HG03520 (cell line): ENCODE results near the gene FBXW10B.
"Not testable (repeated sequence)": the region's sequence is repeated elsewhere in the genome, so short reads cannot be mapped to it uniquely, and the experiment has no call there.

Experiments
- ATAC-seq: cut with Tn5 transposase; IDR thresholded peaks from one replicate; pipeline ENCODE4 v1.9.1; 2021; ENCODE audit warnings: mild to moderate bottlenecking, moderate library complexity; ENCODE audit not compliant: unreplicated experiment

The FBXW10B gene, protein sequence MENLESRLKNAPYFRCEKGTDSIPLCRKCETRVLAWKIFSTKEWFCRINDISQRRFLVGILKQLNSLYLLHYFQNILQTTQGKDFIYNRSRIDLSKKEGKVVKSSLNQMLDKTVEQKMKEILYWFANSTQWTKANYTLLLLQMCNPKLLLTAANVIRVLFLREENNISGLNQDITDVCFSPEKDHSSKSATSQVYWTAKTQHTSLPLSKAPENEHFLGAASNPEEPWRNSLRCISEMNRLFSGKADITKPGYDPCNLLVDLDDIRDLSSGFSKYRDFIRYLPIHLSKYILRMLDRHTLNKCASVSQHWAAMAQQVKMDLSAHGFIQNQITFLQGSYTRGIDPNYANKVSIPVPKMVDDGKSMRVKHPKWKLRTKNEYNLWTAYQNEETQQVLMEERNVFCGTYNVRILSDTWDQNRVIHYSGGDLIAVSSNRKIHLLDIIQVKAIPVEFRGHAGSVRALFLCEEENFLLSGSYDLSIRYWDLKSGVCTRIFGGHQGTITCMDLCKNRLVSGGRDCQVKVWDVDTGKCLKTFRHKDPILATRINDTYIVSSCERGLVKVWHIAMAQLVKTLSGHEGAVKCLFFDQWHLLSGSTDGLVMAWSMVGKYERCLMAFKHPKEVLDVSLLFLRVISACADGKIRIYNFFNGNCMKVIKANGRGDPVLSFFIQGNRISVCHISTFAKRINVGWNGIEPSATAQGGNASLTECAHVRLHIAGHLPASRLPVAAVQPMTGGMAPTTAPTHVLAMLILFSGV

DNA sequence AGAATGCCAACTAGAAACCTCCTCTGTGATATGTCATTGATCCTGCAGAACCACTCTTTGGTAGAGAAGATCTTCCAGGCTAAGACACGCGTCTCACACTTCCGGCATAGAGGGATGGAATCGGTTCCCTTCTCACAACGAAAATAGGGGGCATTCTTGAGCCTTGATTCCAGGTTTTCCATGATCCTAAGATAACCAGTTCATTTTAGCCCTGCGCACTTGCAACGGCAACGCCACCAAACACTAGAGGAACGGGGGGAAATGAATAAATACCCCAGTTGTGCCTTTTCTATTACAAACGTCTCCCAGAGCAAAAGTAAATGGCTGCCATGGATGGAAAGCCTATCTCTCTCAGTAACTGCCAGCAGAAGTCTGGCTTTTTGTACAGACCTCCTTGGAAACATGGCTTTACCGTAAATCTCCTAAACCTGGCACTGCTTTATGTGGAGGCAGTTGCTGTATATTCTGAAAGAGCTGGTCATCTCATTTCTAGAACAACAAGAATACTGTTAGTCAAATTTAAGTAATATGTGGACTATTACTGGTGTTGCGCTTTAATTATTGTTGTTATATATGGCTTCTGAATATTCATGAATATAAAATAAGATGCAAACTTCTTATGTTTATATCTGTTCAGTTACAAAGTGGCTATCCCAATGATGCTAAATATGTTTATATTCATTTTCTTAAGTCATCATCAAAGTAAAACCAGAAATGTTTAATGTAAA is at the start of gene FBXW10B:
Gene FBXW10B (minus strand): TSS at position 374 of the 728 bp plus-strand sequence. CDS start 192 bp downstream, at position 182.
- ATAC-seq = not testable (repeated sequence)

DNA sequence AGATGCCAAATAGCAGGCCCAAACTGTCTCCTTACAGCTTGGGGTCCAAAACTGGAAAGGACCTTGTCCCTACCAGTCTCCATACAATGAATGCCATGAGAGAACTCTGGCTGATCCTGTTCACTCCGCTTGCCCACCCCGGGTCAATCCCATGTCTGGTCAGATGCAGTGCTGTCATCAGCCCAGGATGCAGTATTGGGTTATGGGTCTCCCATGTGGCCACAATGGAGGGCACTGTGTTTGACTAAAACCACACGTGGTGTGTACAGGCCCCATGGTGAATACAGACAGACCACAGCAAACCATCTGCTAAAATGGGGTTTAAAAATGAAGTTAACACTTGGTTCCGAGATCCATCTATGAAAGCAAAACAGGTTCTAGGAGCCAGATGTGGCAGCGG is 44.2 kb upstream of the FBXW10B start:
- ATAC-seq = no peak

DNA sequence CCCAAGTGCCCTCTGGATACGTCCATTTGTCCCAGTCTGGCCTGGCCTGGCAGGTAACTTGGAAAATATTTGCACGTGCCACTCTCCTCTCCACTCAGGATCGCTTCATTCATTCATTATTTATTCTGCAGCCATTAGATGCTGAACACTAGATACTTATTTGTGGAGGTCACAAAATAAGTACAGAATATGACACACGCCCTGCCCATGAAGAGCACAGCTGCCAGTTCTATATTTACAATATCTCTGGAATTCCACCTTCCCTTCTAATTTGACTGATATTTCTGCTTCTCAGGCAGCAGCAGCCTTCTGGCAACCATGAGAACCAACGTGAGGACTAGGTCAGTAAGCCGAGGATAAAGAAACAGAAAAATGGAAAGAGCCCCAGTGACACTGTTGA is 43.7 kb upstream of the FBXW10B start:
- no peak for ATAC-seq

DNA sequence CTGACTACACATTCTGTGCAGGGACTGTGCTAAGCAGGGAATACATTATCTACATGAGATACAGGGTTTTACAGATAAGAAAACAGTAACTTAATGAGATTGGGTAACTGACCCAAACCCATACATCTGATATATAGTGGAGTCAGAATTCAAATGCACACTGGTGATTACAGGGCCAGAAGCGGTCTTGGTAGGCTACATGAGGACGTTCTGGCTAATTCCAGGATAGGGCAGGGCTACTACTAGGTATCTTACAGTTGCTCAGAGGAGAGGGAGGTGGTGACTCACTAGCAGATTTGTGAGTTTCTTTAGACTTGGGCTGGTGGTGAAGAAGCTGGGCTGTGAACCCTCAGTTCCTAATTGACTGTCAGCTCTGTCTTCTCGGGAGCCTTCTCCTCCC is 43.2 kb upstream of the FBXW10B start:
- ATAC-seq = no peak

DNA sequence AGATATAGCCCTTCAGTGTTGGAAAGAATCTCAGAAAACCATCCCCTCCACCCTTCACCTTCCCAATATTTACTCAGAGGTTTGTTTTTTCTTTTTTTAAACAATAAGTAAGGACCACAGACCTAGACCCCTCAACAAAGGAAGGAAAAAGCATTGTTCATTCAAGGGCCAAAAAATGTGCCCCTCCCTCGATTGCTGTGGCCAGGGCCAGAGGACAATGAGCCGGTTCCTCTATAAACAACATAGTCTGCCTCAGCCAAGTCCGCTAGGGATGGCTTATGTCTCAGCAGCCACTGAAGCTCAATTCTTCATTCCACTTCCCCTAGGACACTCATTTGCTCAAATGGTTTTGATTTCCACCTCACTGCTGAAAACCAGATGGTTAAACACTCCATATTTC is 40.6 kb upstream of the FBXW10B start:
- no peak for ATAC-seq

DNA sequence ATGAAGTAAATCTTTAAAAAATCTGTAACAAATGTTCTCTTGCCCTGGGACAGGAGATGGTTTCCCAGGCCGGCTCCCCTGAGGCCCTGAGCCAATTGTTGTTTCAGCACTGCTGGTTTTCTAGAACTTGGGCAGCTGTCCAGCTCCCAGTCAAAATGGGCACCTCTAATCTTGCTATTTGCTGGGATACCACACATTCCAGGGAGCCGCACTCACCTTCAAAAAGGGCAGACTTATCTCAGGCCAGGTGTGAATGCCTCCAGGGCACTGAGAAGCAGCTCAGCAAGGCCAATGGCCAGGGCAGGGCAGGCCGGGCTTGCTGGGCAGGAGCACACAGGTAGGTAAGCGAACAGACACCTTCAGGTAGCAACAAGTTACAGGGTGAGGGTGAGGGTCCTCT is 40.2 kb upstream of the FBXW10B start:
- no peak for ATAC-seq

DNA sequence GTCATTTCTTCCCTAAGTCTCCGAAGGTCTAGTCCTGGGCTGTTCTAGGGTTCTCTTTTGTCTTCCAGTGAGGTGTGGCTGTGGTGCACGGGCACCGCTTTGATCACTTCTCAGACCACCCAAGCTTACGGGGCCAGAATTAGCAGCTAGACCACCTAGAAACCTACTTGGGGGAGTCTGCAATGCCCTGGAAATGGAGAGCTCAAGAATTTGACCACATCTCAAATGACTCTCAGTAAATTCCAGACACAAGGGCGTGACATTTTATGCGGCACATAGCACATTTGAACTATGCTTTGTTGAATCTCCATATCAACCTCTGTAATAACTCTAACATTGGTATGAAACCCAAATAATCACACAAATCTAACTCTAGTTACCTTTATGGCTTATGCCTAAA is 39.7 kb upstream of the FBXW10B start:
- no peak for ATAC-seq

DNA sequence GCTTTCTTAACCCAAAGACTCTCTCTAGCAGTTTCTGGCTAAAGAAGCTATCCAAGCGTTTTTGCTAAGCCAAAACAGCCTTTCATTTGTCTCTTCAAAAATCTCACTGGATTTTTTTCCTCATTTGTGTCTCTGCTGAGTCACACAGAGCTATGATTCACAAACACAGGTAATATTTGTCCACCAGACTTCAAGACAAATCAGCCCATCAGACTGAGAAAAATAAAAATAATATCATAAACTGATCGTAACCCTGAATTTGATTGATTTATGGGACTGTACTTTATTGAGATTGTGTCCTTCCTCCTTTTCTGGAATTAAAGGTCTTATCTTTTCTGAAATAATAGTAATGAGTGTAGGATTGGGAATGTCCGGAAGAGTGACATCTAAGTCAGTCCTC is 38.8 kb upstream of the FBXW10B start:
- no peak for ATAC-seq

DNA sequence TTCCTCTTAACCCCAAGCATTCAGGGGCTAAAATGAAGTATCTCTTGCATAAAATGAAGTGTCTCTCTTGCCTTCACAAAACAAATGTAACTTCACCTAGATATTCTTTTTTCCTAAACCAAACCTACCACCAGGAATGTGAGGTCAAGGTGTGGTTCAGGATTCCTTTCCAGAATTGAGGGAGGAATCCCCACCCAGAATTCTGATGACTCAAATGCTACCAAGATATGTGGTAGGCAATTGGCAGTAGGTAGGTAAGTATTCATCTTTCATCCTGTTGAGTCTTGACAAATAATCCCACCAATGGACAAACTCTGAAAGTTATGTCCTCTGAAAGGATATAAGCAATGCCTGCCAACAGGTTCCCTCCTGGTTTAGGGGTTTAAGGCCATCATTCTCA is 38.4 kb upstream of the FBXW10B start:
- no peak for ATAC-seq

DNA sequence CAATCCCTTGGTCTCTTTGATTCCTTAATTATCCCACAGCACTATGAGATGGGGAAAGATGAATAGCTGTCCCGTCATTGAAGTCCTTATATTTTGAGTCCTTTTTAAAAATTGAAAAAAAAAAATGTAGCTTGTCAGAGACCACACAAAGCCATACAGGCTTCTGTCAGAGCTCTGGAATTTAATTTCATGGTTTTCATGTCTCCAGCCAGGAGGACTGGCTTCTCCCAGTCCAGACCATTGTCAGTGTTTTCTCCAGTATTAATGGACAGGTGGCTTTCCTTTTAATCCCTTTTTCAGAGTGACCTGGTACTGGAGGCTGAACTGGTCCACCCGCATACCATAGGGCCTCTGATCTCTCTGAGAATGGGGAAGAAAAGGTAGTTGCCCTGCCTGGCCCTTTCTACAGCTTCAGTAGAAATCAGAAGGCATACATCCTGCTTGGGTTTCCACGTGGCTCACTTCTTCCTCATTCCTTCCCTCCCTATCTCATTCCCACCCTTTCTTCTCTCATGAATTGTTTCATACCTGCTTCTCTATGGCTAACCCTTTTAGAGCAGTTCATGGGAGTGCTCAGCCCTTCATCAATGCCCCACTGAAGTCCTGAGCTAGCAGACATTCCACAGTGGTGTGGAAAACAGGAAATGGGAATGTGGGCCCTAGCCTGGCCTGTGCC is 35.5 kb upstream of the FBXW10B start:
- no peak for ATAC-seq

DNA sequence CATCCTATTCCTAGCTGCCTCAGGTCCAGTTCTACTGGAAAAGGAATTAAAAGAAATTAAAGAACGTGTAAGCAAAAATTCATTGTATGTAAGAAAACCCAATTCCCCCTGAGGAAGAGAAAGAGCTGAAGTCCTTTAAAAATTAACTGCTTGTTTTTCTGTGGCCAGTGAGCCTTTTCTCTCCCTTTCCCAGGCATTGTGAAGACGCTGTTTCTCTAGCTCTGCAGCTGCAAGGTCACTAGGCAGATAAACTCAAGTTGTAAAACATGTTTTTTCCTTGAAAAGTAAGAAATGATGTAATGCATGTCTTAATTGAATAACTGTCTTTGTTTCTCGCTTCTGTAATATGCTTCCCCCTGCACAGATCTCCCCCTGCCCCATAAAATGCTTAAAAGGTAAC is 34.9 kb upstream of the FBXW10B start:
- ATAC-seq = not testable (repeated sequence)

DNA sequence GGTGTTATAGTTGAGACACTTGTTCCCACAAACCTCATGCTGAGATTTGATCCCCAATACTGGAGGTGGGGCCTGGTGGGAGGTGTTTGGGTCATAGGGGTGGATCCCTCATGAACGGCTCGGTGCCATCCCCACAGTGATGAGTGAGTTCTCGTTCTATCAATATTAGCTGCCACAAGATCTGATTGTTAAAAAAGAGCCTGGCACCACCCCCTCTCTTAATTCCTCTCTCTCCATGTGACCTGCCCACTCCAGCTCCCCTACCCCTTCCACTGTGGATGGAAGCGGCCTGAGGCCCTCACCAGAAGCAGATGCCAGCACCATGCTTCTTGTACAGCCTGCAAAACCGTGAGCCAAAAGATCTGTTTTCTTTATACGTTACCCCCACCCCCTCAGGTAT is 33.5 kb upstream of the FBXW10B start:
- no peak for ATAC-seq

DNA sequence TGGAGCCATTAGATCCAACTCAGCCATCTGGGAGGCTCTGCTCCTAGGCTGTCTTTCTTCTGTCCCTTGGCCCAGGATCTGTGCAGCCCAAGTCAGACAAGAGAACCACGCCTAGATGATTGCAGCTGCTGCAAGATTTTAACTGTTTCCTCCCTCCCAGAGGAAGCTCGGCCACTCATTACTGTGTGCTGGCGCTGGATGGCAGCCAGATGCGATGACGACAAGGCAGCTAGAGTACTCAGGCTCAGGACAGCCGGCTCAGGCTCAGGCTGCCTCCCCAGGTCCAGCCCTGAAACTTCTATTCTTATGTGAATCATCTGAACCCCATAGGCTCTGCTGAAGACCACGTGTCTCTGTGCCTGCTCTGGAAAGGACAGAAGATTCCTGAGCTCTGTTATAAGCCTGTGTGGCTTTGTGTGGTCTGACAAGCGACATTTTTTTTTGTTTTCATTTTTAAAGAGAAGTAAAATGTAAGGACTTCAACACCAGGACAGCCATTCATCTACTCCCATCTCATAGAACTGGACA is 32.1 kb upstream of the FBXW10B start:
- ATAC-seq = no peak

DNA sequence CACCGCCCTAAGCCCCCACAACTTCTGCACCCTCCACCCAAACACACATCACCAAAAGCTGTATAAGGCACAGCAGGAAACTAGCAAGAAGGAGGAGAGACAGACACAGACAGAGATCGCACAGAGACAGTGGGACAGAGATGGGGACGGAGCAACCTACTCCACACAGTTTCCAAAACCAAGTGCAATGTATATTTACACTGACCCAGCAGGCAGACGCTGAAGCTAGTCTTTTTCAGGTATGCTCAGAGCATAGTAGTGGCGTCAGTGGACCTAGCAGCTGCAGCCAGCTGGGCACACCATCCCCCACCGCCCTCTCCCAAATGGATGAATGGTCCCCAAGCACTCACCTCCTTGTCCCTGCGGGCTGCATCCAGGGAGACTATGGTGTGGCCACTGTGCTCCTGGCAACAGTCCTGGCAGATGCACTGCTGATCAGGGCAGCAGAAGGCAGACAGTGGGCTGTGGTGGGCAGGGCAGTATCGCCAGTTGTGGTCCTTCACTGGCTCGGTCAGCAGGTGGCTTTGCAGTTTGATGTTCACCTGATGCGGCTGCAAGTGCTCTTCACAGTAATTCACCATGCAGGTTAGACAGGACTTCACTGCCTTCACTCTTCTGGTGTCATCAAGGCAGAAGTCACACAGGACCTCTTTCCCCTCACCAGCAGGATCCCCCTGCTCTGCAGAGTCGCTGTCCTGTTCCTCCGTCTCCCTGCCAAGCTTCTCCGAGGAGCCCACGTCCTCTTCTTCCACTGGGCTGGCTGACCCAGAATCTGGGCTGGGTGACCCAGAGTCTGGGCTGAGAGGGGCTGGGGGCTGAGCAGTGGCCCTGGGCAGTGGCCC is 31.5 kb upstream of the FBXW10B start:
- ATAC-seq = no peak

DNA sequence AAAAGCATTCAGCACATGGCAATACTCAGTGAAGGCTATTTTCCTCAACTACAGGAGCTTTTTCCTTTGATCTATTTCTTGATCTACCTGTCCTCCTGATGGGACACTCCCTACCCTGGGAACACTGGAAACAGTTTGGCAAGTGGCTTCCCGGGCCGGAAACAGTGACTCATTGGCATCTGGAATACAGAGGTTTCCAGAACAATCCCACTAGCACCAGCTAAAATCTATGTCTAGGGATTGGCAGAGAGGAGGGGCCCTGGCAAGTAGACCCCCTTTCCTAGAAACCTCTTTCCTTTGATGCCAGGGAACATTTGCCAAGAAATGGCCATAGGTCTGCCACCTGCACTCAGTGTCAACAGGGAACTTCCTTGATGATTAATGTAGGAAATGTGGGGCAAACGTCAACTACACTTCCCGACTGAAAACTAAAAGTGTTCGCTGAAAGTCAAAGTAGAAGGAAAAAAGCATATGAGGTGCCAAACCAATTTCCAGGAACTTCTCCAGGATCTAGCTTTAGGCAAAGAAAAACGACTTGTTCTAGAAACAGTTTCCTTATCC is 30.4 kb upstream of the FBXW10B start:
- ATAC-seq = no peak

DNA sequence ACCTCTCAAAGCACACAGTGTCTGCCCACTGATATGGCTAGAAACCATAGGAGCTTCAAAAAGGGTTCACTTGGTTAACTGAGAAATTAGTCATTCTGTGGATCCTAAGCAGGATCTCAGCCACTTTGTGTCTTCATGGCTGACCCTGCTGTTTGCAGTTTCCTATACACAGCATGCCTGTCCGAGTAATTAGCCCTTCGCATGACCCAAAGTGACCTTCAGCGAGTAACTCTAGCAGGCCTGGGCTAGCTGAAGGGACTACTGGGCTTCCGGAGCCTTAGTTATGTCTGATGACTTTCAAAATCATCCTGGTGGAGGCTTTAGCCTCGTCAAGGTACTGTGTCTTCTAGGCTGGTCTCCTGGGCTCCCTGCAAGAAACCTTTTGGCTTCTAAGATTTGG is 28.9 kb upstream of the FBXW10B start:
- ATAC-seq = no peak

DNA sequence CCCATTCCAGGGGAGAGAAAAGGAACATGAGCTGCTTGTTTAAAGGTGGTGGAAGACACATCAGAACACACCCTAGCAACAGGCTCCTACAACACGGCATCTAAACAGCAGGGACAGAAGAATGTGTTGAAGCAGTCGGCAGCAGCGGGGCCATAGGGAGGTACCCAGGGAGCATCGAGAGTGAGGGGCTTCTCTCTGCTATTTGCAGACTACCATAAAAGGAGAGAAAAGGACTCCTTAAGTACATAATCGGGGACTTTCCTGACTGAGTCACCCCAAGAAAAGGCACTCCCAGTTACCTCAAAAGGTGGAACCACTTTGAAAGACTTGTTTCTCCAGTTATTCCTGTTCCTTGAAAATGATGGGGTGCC is 26.4 kb upstream of the FBXW10B start:
- ATAC-seq = peak; percentile 48

DNA sequence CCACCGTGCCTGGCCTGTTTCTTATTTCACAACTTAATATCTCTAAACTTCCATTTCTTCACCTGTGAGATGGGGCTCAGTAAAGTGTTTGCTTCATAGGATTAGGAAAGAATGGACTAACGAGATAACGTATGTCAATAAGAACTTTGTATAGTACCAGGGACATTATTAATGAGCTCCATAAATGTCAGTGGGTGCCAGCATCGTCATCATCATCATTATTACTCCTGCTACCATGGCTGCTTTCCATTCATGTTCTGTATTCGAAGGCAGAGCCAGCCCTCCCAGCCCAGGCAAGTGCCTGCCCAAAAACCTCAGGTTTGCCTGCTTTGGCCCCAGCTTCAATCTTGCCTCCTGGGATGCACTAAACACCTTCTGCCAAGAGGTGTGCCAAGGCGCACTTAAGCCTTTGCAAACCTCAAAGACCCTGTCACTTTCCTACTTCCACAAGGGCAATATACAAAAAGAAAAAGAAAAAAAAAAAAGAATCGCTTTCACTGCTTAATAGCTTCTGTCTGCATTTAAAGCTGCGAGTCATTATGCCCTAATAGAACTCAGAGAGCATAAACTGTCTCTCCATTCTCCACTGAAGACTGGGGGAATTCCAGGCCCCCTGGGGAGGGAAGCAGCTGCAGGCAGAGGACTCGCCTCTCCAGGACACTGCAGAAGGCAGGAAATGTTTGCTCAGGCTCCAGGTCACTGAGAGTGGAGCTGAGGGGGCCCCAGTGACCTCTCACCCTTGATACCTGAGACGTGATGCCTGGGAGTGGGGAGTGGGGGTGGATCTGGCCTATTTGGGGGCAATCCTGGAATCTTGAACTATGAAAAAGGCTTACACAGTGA is 25.8 kb upstream of the FBXW10B start:
- ATAC-seq = not testable (repeated sequence)
